Body of pancreas (tissue), 4 donors: ENCODE data around the gene KIF3A. TPM values are rescaled to one million over a fixed set of nuclear protein-coding genes. Genes with fewer than 3 reads are reported as not detected.

Source experiments
- ATAC-seq: fragments of 150-250 bp; one replicate; pipeline ENCODE4 v1.9.1; 2016
- DNase-seq, 4 donors: peaks; one replicate each; pipeline ENCODE4 v3.0.0-alpha.2; 2019
- H3K27ac ChIP-seq, 4 donors: fragments of 200-600 bp; sonication (generic); 1 replicate in 3 of 4; 2 replicates in 1 of 4; pipeline versions ENCODE4 v1.5.1 to v1.6.1; 2016 to 2019; ENCODE audit warnings: mild to moderate bottlenecking in 1 of 4, mixed read lengths in 1 of 4, moderate library complexity in 1 of 4
- H3K27me3 ChIP-seq, 2 donors: fragments of 200-600 bp; sonication (generic); one replicate each; pipeline ENCODE4 v1.6.0; 2016; ENCODE audit warnings: mild to moderate bottlenecking in 1 of 2
- H3K36me3 ChIP-seq, 2 donors: fragments of 200-600 bp; sonication (generic); replicated peaks in 1 of 2; 2 replicates each; pipeline ENCODE4 v1.5.1; 2016; ENCODE audit warnings: low read depth in 2 of 2; ENCODE audit not compliant: insufficient read depth in 1 of 2
- H3K4me1 ChIP-seq: fragments of 200-600 bp; sonication (generic); one replicate; pipeline ENCODE4 v1.6.0; 2016
- H3K4me3 ChIP-seq, 2 donors: fragments of 200-600 bp; sonication (generic); 1 replicate in 1 of 2; 2 replicates in 1 of 2; pipeline ENCODE4 v1.5.1; 2016 to 2019
- H3K9me3 ChIP-seq, 3 donors: fragments of 200-600 bp; sonication (generic); 1 replicate in 2 of 3; 2 replicates in 1 of 3; pipeline ENCODE4 v1.5.1; 2016
- CTCF ChIP-seq, 7 experiments: fragments of 450-650 bp in 4 of 7; fragments of 200-600 bp in 3 of 7; sonication (generic) in 3 of 7; IDR thresholded peaks; one replicate each; pipeline ENCODE4 v1.5.1; 2016 to 2019; ENCODE audit warnings: antibody characterized with exemption in 7 of 7
- POLR2A ChIP-seq, 3 donors: fragments of 450-650 bp; IDR thresholded peaks; one replicate each; pipeline ENCODE4 v1.6.1; 2016; ENCODE audit warnings: antibody characterized with exemption in 3 of 3, mild to moderate bottlenecking in 2 of 3
- WGBS, 2 donors: methylation state at CpG; one replicate each; pipeline ENCODE4 v1.1.5; 2017; 5-methylcytosine and 5-hydroxymethylcytosine counted together
- intact Hi-C: fragments of 100-400 bp; cut with DNase I; formaldehyde crosslinking; loops from one replicate; pipeline ENCODE4 v1.15.1; 2023
- total RNA-seq, 2 donors: library from RNA; depleted of rRNA; stranded (reverse); fragments of >200 nt; gene quantifications; one replicate each; pipeline ENCODE4 v1.1.0, GENCODE V29; 2016

The KIF3A gene
- total RNA-seq, 2 donors from 2014 or later, result 5.9 to 8.8 TPM

DNA sequence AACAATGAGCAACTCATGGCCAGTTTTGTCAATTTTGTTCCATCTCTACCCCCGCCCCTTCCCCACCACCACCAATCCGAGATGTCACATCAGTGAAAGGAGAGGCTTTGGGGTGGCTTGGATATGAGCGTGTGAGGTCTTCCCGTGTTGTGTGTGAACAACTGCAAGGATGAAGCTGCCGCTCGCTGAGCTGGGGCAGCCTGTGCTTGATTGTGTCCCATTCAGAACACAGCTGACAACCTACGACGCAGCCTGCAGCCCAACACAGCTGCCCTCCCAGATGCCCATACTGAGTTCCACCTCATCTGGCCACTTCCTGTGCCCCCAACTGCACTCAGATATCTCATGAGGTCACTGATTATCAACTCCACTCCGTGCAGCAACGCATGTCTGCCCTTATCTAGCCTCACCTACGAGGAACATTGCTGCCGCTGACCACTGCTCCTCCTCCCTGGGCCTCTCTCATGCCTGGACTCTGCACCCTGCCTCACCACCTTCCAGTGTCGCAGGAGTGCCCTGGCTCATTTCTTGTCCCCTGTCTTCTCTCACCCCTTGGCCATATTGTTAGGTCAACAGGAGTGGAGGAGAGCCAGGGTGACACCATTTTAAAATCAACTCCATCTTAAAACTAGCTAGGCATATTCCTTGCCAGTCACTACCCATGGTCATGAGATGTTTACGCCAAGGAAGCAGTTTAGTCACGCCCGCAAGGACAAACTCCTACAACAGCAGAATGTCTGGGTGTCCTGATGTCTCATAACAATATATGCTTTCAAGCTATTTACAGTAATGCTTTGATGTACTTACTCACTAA is 70.8 kb downstream of the KIF3A start:
- Histone ChIP-seq H3K4me1 (no peaks in the 10 kb centered on the region), H3K27ac (no peak overlapping the region), H3K36me3 (no peaks in the 10 kb centered on the region), H3K4me3 (no peak overlapping the region), H3K27me3 (no peaks in the 10 kb centered on the region), H3K9me3 (no peaks in the 10 kb centered on the region)
- no peak for DNase-seq
- TF ChIP-seq POLR2A (IDR thresholded peaks at IDR 0.05) (no peak), CTCF (IDR thresholded peaks at IDR 0.05) (no peak)
- 82% methylated on average over 16 of the region's 16 CpGs for WGBS, 2 donors
- no peak for ATAC-seq
- intact Hi-C loops, result no loop called here

GRCh38 chr5:132665574-132666080 is 71.7 kb downstream of the KIF3A start:
- WGBS, 2 donors, result 81 to 85% methylated on average over 21 of the region's 21 CpGs
- intact Hi-C loops, result no loop called here
- H3K27me3 ChIP-seq, result no peaks in the 10 kb centered on the region
- no peaks in the 10 kb centered on the region for H3K4me1 ChIP-seq
- no peak for TF ChIP-seq POLR2A (IDR thresholded peaks at IDR 0.05)
- TF ChIP-seq CTCF (IDR thresholded peaks at IDR 0.05), result no peak
- no peaks in the 10 kb centered on the region for H3K9me3 ChIP-seq
- H3K4me3 ChIP-seq, result no peak overlapping the region
- no peak overlapping the region for H3K27ac ChIP-seq
- no peak for DNase-seq
- no peak for ATAC-seq
- H3K36me3 ChIP-seq, result no peaks in the 10 kb centered on the region

GRCh38 chr5:132664696-132665209 is 72.6 kb downstream of the KIF3A start:
- TF ChIP-seq CTCF (IDR thresholded peaks at IDR 0.05) (no peak), POLR2A (IDR thresholded peaks at IDR 0.05) (no peak)
- WGBS, 2 donors, result 89 to 93% methylated on average over 6 to 9 of the region's 9 CpGs
- no peaks in the 10 kb centered on the region for H3K27me3 ChIP-seq

DNA sequence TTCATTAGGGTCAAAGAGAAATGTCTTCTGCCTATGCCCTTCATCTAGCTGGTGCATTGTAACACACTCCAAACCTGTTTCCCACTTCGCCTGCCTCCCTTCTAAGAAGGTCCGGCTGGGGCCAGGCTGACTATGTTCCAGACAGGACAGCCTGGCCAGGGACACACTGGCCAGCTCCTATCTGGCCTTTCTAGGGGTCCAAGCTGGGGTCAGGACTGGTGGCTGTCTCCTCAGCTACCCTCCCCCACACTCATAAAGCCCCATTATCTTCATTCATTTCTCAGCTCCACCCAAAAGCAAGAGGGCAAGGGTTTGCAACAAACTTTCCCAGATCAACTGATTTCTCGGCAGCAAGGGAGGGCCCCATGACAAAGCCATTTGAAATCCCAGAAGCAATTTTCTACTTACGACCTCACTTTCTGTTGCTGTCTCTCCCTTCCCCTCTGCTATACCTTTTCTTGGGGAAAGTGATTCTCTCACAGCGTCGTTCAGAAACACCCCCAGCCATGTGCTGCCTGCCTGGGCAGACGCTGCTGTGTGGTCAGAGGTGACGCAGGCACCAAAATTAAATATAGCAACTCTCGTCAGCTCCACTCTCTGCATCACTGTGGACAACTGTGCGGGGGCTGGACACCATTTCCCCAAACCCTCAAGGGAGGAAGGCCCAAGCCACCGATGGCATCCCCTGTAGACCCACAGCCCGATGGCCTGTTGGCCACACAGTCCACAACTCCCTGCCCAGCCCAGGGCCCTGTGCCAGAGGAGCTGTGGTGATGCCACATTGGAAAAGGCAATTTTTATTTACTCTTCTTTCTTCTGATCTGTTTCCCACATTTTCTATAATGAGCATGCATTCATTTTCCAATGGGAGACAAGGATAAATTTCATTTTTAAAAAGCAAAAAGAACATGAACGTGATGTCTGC is 73.3 kb downstream of the KIF3A start:
- Histone ChIP-seq H3K4me3 (no peak overlapping the region), H3K36me3 (no peaks in the 10 kb centered on the region), H3K9me3 (no peaks in the 10 kb centered on the region), H3K27ac (no peak overlapping the region), H3K4me1 (no peaks in the 10 kb centered on the region), H3K27me3 (no peaks in the 10 kb centered on the region)
- intact Hi-C loops, result no loop called here
- ATAC-seq (no peak), DNase-seq (no peak)
- WGBS, 2 donors, result 89% methylated on average over 13 of the region's 13 CpGs
- TF ChIP-seq CTCF (IDR thresholded peaks at IDR 0.05), result no peak
- no peak for TF ChIP-seq POLR2A (IDR thresholded peaks at IDR 0.05)

More at GRCh38 chr5:132664696-132665209, 72.6 kb downstream of the KIF3A start:
- H3K4me1 ChIP-seq, result no peaks in the 10 kb centered on the region
- H3K36me3 ChIP-seq, result no peaks in the 10 kb centered on the region
- no peak overlapping the region for H3K27ac ChIP-seq
- H3K4me3 ChIP-seq, result no peak overlapping the region
- ATAC-seq (no peak), DNase-seq (no peak)
- H3K9me3 ChIP-seq, result no peaks in the 10 kb centered on the region
- intact Hi-C loops, result no loop called here
